ENCODE results near the gene DVL1. TPM values are rescaled to one million over a fixed set of nuclear protein-coding genes. Genes with fewer than 3 reads are reported as not detected.
A peak's percentile ranks its signal among the peaks of the same experiment; 100 is the strongest.

DVL1 gene
- total and polyA plus RNA-seq, 2 of the 13 experiments (the other 11 are each of a cell fraction or from before 2014, with no cell fraction given): 30.8 to 60.4 TPM

GRCh38 chr1:1344655-1345361, 4.4 kb downstream of the DVL1 start (continued):
- TF ChIP-seq ZNF687 (CRISPR knock-in tag; IDR thresholded peaks at IDR 0.05) (peak; percentile 40; the same call in 1 of the 2 replicates), GABPB1 (CRISPR knock-in tag; IDR thresholded peaks at IDR 0.05) (peak; percentile 43; the same call in 1 of the 2 replicates), KDM5B (CRISPR knock-in tag; IDR thresholded peaks at IDR 0.05; ENCODE audit: borderline replicate concordance) (0 out of 2 replicates have a peak, but pooled peaks have one; percentile 6), ARNT2 (CRISPR knock-in tag; IDR thresholded peaks at IDR 0.05; ENCODE audit: low read depth) (0 out of 2 replicates have a peak, but pooled peaks have one; percentile 37), CBX5 (CRISPR knock-in tag; IDR thresholded peaks at IDR 0.05; ENCODE audit: borderline replicate concordance) (no peak), SMAD1 (CRISPR knock-in tag; IDR thresholded peaks at IDR 0.05; ENCODE audit: borderline replicate concordance, low read depth) (0 out of 2 replicates have a peak, but pooled peaks have one; percentile 39), ZBTB1 (CRISPR knock-in tag; IDR thresholded peaks at IDR 0.05; ENCODE audit: borderline replicate concordance) (no peak), ZNF547 (CRISPR knock-in tag; IDR thresholded peaks at IDR 0.05) (no peak), ZNF24 (IDR thresholded peaks at IDR 0.05) (no peak), GZF1 (CRISPR knock-in tag; IDR thresholded peaks at IDR 0.05) (no peak), HMGXB4 (CRISPR knock-in tag; IDR thresholded peaks at IDR 0.05; ENCODE audit: borderline replicate concordance in 1 of 2, low read depth in 1 of 2) (peak in 1 of 2 experiments; percentile 19; a peak in 1 of 4 replicates), SMARCC2 (IDR thresholded peaks at IDR 0.05) (no peak), HNRNPL (IDR thresholded peaks at IDR 0.05; ENCODE audit: low read depth, low read length) (0 out of 2 replicates have a peak, but pooled peaks have one; percentile 40), FOSL1 (CRISPR knock-in tag; IDR thresholded peaks at IDR 0.05; ENCODE audit: borderline replicate concordance) (0 out of 2 replicates have a peak, but pooled peaks have one; percentile 27), KAT2B (IDR thresholded peaks at IDR 0.05; ENCODE audit: borderline replicate concordance, low read depth, low read length) (no peak), MLX (CRISPR knock-in tag; IDR thresholded peaks at IDR 0.05) (no peak), STAG1 (CRISPR knock-in tag; IDR thresholded peaks at IDR 0.05) (peak; percentile 61), ZNF580 (CRISPR knock-in tag; IDR thresholded peaks at IDR 0.05; ENCODE audit: borderline replicate concordance, low read depth) (0 out of 2 replicates have a peak, but pooled peaks have one; percentile 30), RBFOX2 (IDR thresholded peaks at IDR 0.05; ENCODE audit: low read depth, low read length) (0 out of 2 replicates have a peak, but pooled peaks have one; percentile 15), GMEB1 (CRISPR knock-in tag; IDR thresholded peaks at IDR 0.05; ENCODE audit: borderline replicate concordance) (no peak)

All from HepG2 (cell line).